ENCODE results near the gene VPS35.

GRCh38 chr16:46727630-46728029 is 38.7 kb upstream of the VPS35 start:
- TF ChIP-seq CTCF (IDR thresholded peaks at IDR 0.05; ENCODE audit: poor library complexity, severe bottlenecking) (no peak), SMC3 (conservative IDR thresholded peaks at IDR 0.05; ENCODE audit: poor library complexity) (no peak), EP300 (conservative IDR thresholded peaks at IDR 0.05; ENCODE audit: poor library complexity, severe bottlenecking) (no peak), REST (IDR thresholded peaks at IDR 0.05; ENCODE audit: borderline replicate concordance) (no peak), RAD21 (conservative IDR thresholded peaks at IDR 0.05) (no peak), POLR2AphosphoS5 (IDR thresholded peaks at IDR 0.05) (no peak), EZH2 (IDR thresholded peaks at IDR 0.05; ENCODE audit: borderline replicate concordance, insufficient read depth, low read length, poor library complexity, severe bottlenecking) (no peak)
